ENCODE measurements around the gene RET.

GRCh38 chr10:43120116-43120928 is 43.5 kb downstream of the RET start:
- no peak for TF ChIP-seq CTCF (IDR thresholded peaks at IDR 0.05)
- TF ChIP-seq POLR2AphosphoS5 (IDR thresholded peaks at IDR 0.05; ENCODE audit: low read depth, low read length), result no peak
- no peak for TF ChIP-seq TCF7L2 (IDR thresholded peaks at IDR 0.05; ENCODE audit: low read depth, low read length)

Measured in Panc1 (cell line).